Measurements from ENCODE around the gene LYAR.

DNA sequence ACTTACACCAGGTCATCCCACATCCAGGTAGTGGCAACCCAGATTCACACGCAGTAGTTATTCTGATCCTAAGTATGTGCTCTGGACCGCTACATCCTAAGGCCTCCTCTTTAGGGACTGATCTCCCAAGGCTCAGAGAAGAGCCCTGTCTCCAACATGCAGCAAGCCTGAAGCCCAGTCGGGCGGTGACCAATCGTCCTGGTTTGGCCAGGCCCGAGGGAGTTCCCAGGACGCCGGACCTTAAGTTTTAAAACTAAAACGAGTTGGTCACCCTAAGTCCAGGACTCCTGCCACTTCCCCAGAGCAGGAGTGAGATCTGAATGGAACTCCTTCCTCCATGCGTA is 385 bp downstream of the LYAR start:
- TF ChIP-seq, protein P1, sequence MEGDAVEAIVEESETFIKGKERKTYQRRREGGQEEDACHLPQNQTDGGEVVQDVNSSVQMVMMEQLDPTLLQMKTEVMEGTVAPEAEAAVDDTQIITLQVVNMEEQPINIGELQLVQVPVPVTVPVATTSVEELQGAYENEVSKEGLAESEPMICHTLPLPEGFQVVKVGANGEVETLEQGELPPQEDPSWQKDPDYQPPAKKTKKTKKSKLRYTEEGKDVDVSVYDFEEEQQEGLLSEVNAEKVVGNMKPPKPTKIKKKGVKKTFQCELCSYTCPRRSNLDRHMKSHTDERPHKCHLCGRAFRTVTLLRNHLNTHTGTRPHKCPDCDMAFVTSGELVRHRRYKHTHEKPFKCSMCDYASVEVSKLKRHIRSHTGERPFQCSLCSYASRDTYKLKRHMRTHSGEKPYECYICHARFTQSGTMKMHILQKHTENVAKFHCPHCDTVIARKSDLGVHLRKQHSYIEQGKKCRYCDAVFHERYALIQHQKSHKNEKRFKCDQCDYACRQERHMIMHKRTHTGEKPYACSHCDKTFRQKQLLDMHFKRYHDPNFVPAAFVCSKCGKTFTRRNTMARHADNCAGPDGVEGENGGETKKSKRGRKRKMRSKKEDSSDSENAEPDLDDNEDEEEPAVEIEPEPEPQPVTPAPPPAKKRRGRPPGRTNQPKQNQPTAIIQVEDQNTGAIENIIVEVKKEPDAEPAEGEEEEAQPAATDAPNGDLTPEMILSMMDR (IDR thresholded peaks at IDR 0.05) = no peak
- no peak for TF ChIP-seq POLR2A (IDR thresholded peaks at IDR 0.05)
